ENCODE data around the gene MPV17L2. TPM values are rescaled to one million over a fixed set of nuclear protein-coding genes. Genes with fewer than 3 reads are reported as not detected.

Gene MPV17L2
- total and polyA plus RNA-seq, 2 experiments from 2014 or later, result 38.7 to 81.3 TPM

DNA sequence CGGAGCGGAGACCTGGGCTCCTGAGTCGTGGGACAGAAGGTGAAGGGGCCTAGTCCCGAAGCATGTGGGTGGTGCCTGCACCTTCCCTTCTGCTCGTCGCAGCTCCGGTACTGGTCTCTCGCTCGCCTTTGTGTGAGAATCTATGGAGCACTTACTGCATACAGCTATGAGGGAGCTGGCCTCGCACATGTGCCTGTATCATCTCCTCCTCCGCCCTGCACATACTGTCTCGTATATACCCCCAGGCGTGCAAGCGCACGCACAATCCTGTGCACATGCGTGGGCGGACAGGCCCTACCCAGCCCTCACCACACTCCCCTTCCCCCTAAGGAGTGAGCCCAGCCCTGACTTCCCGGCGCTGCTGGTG, 31.4 kb upstream of the MPV17L2 start:
- Histone ChIP-seq H3F3A (replicated peaks; ENCODE audit: low read depth) (peaks cover 9% of the 10 kb centered on the region), H3K27me3 (ENCODE audit: insufficient read depth) (no peaks in the 10 kb centered on the region), H3K79me2 (replicated peaks; ENCODE audit: insufficient read depth) (no peaks in the 10 kb centered on the region), H3K36me3 (ENCODE audit: insufficient read depth) (peaks cover 4% of the 10 kb centered on the region; the same call in 1 of the 2 replicates), H3K4me1 (ENCODE audit: insufficient read depth) (peaks cover 10% of the 10 kb centered on the region; the same call in 1 of the 2 replicates), H4K20me1 (replicated peaks; ENCODE audit: insufficient read depth) (no peaks in the 10 kb centered on the region; the same call in none of the 2 replicates), H3K4me2 (peak overlapping the region; percentile 55; the same call in 1 of the 2 replicates), H3K9me2 (ENCODE audit: insufficient read depth) (no peaks in the 10 kb centered on the region), H2AFZ (no peak overlapping the region), H3K27ac (ENCODE audit: low read depth) (no peak overlapping the region), H3K4me3 (0 out of 2 replicates have a peak overlapping the region, but pooled peaks have one; percentile 32)
- no peak for ATAC-seq
- H3K27me3 Mint-ChIP-seq (ENCODE audit: insufficient read depth, low read depth, poor library complexity), result peaks cover 8% of the 10 kb centered on the region
- no peak for DNase-seq (ENCODE audit: low spot score)
- no peaks in the 10 kb centered on the region for H3K9me3 Mint-ChIP-seq
- H3K36me3 Mint-ChIP-seq (ENCODE audit: low read depth), result peaks cover 33% of the 10 kb centered on the region
- peak overlapping the region; percentile 40; the same call in 1 of the 2 replicates for H3K27ac Mint-ChIP-seq
- peak overlapping the region; percentile 38; the same call in 1 of the 3 replicates for H3K4me3 Mint-ChIP-seq
- H3K4me1 Mint-ChIP-seq, result peaks cover 6% of the 10 kb centered on the region
- no peak for TF ChIP-seq CREB1 (CRISPR knock-in tag; IDR thresholded peaks at IDR 0.05; ENCODE audit: low read depth)
- TF ChIP-seq ZNF462 (CRISPR knock-in tag; IDR thresholded peaks at IDR 0.05), result no peak
- no peak for TF ChIP-seq STAT1 (IDR thresholded peaks at IDR 0.05; ENCODE audit: unreplicated experiment)
- TF ChIP-seq EZH2 (IDR thresholded peaks at IDR 0.05; ENCODE audit: low read depth, unreplicated experiment), result no peak
- TF ChIP-seq NANOG (IDR thresholded peaks at IDR 0.05; ENCODE audit: borderline replicate concordance), result no peak
- TF ChIP-seq, protein P1, sequence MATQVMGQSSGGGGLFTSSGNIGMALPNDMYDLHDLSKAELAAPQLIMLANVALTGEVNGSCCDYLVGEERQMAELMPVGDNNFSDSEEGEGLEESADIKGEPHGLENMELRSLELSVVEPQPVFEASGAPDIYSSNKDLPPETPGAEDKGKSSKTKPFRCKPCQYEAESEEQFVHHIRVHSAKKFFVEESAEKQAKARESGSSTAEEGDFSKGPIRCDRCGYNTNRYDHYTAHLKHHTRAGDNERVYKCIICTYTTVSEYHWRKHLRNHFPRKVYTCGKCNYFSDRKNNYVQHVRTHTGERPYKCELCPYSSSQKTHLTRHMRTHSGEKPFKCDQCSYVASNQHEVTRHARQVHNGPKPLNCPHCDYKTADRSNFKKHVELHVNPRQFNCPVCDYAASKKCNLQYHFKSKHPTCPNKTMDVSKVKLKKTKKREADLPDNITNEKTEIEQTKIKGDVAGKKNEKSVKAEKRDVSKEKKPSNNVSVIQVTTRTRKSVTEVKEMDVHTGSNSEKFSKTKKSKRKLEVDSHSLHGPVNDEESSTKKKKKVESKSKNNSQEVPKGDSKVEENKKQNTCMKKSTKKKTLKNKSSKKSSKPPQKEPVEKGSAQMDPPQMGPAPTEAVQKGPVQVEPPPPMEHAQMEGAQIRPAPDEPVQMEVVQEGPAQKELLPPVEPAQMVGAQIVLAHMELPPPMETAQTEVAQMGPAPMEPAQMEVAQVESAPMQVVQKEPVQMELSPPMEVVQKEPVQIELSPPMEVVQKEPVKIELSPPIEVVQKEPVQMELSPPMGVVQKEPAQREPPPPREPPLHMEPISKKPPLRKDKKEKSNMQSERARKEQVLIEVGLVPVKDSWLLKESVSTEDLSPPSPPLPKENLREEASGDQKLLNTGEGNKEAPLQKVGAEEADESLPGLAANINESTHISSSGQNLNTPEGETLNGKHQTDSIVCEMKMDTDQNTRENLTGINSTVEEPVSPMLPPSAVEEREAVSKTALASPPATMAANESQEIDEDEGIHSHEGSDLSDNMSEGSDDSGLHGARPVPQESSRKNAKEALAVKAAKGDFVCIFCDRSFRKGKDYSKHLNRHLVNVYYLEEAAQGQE (IDR thresholded peaks at IDR 0.05; ENCODE audit: unreplicated experiment), result no peak
- no peak for TF ChIP-seq EZH2phosphoT487 (IDR thresholded peaks at IDR 0.05; ENCODE audit: unreplicated experiment)
- no peak for TF ChIP-seq CTCF (conservative IDR thresholded peaks at IDR 0.05; ENCODE audit: low read depth in 2 of 2)
- no peak for TF ChIP-seq ZNF114 (CRISPR knock-in tag; IDR thresholded peaks at IDR 0.05)

Data from GM23338 (cell line).